ENCODE results near the gene INPP5A. TPM values are rescaled to one million over a fixed set of nuclear protein-coding genes. Genes with fewer than 3 reads are reported as not detected.

INPP5A gene
- total RNA-seq, 1 donor from 2014 or later = 29.3 TPM

DNA sequence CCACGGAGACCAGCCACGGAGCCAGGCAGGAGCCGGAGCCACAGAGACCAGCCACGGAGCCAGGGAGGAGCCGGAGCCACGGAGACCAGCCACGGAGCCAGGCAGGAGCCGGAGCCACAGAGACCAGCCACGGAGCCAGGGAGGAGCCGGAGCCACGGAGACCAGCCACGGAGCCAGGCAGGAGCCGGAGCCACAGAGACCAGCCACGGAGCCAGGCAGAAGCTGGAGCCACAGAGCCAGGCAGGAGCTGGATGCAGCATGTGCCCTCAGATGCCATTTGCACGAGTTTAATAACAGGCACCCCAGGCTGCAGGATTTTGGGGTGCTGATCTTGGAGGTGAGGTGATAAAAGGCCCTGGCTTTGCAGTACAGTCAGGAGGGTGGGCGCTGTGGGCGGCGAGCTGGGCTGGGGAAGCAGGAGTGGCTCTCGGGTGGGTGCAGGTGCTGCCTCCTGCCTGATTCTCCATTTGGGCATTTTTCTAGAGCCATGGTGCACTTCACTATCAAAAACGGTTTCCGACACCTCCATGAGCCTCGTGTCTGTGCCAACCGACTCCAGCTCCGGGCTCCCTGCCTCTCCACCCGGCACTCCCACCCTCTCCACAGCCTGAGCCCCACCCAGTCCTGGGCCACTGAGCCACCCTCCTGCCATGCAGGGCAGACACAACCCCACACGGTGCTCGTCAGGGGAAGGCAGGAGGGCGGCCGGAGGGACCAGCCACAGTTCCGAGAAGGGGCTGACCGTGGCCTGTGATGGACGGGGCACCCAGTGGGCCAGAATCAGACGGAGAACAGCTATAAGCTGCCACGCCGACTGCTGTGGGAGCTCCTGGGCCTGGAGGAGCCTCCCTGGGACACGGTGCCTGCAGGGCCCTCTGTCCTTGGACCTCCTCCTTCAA lies 289.2 kb downstream of the INPP5A start:
- no peak for DNase-seq

DNA sequence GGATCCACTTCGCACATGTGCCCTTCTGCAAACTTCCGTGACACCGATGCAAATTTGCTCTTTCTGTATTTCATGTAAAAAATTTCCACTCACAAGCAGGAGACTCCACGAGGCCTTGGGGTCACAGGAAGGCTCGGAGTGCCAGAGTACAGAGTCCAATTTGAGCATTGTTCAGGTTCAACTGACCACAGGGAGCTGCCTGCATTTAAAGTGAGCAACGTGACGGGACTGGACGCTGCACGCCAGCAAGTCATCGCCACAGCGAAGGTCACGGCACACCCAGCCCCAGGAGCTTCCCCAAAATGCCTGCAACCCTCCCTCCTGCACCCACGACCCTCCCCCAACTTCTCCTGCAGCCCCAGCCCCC lies 289.8 kb downstream of the INPP5A start:
- no peak for DNase-seq

DNA sequence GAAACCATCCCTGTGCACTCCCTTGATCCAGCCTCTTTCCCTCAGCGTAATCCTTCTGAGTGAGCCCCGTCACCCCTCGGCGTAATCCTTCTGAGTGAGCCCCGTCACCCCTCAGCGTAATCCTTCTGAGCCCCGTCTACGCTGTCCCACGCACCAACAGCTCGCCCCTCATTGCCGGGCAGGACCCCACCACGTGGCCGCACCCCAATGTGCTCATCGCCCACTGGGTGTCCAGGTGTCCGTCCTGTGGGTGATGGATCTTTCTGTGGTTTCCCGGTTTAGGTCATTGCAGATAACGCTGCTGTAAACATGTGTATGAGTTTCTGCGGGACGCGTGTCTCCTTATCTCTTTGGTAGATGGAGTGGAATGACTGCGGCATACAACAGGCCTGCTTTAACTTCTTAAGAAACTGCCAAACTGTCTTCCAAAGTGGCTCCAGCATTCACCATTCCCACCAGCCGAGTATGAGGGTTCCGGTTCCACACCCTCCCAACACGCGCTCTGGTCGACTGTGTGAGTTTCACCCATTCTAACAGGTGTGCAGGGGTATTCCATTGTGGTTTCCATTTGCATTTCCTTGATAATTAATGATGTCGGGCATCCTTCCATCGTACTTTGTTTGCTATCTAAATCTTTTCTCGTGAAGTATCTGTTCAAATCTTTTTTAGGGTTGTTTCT lies 290.4 kb downstream of the INPP5A start:
- no peak for DNase-seq

DNA sequence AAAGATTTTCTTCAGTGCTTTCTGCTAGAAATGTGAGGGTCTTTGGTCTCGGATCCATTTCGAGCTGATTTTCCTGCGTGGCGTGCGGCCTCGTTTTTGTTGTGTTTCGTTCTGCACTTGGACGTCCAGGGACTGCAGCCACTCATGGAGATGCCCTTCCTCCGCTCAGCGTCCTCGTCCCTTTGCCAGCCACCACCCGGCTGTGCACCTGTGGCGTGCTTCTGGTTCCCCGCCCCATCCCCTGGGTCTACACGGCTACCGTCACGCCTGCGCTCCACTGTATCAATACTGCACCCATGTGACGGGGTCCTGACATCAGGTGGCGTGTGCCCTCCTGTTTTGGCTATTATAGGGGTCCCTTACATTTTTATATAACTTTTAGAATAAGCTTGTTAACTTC lies 291.1 kb downstream of the INPP5A start:
- no peak for DNase-seq

DNA sequence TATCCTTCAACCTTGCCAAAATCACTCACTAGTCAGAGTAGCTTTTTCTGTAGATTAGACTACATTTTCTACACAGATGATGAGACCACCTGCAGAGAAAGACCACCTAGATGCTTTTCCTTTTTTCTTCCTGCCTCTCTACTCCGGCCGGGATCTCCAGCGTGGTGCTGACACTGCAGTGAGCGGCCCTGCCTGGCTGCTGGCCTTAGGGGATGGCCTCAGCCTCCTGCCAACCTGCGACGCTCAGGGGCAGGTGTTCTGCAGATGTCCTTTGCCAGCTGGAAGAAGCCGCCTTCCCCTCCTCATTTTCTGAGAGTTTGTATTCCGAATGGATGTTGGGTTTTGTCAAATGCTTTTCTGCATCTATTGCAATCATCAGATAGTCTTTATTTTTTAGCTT lies 291.8 kb downstream of the INPP5A start:
- no peak for DNase-seq

DNA sequence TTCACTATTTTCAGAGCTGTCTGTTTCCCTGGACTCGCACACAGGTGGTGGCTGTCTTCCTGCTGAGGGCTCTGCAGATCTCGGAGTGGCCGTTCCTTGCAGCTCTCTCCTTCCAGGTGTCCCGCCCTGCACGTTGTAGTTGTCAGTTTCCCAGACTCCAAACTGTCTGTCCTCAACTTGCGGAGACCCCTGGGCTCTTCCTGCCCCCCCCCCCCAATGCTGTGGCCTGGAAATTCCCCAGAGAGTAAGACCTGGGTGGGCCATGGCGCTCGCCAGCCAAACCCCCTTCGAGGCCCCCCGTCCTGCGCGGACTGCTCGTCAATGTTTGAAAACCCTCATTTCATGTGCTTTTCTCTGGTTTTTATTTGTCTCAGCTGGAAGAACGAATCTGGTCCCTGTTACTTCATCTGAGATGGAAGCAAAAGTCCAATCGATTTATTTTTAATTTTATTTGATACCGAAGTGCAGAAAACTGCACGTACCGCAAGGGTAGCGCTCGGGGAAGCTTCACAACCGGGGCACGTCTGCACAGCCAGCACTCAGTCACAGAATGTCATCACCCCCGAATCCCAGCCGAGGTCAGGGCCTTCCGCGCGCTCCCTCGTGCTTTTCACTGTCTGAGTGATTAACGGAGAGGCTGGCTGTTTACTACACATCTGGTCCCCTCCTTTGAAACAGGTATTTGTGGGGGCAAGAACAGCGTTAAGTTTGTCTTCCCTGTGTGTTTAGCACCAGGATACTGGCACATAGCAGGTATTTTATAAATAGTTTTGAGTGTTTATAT lies 294.8 kb downstream of the INPP5A start:
- no peak for DNase-seq

Other genes starting within 250 kb of the INPP5A start
- gene STK32C, start 229.8 kb upstream of the INPP5A start, total RNA-seq = 21.5 TPM
- gene LRRC27, start 205.6 kb upstream of the INPP5A start, total RNA-seq = 22.8 TPM
- 5.6 TPM for gene PWWP2B, start 140.6 kb upstream of the INPP5A start, total RNA-seq
- gene NKX6-2, start 248.4 kb downstream of the INPP5A start, total RNA-seq = not detected

All from occipital lobe (tissue), 2 donors.